Left cardiac atrium (tissue), 4 donors: Measurements from ENCODE around the gene MBD2. TPM values are rescaled to one million over a fixed set of nuclear protein-coding genes. Genes with fewer than 3 reads are reported as not detected.
"Not testable (repeated sequence)": the region's sequence is repeated elsewhere in the genome, so short reads cannot be mapped to it uniquely, and the experiment has no call there.

Experiments
- ATAC-seq, 2 donors: fragments of 200-7000 bp; cut with Tn5 transposase; one replicate each; pipeline ENCODE4 v1.9.1; 2020; ENCODE audit warnings: mild to moderate bottlenecking in 2 of 2, moderate library complexity in 2 of 2
- DNase-seq: peaks from one replicate; pipeline ENCODE4 v3.0.0-alpha.2; 2020
- intact Hi-C, 2 donors: fragments of 100-400 bp; cut with DNase I; formaldehyde crosslinking; loops; one replicate each; pipeline versions ENCODE4 v1.14.1 to v1.15.1; 2022 to 2023
- total RNA-seq, 2 donors: library from RNA; stranded (reverse); fragmentation: NEBNext Ultra II Directional; extraction: Animal tissue kit (Norgen Biotek cat#: 25700); gene quantifications; one replicate each; pipeline ENCODE4 v1.2.1, GENCODE V29; 2021
- donor health status: DM: no; HTN: yes; CAD: no.
- donor health status: DM: no; HTN: yes; CAD: no; lungs with severe emphysema.
- donor health status: DM: yes; HTN: yes; CAD: no.
- donor health status: Dilated cardiomyopathy.

The MBD2 gene
- total RNA-seq, 2 donors from 2014 or later = 69.9 to 73.4 TPM

- no peak for DNase-seq
- ATAC-seq = peak; percentile 41 to 70
- intact Hi-C loops = loop anchor here in 1 of 2 donors (5.0 to 10.0 kb wide), 2 partner anchors 431 to 563 kb away; no protein-coding TSS in a partner anchor
Observed at GRCh38 chr18:54127759-54128378, 96.6 kb downstream of the MBD2 start.

GRCh38 chr18:54125429-54125828 lies 99.0 kb downstream of the MBD2 start:
- DNase-seq (no peak), ATAC-seq (no peak)
- intact Hi-C loops = loop anchor here in 1 of 2 donors (5.0 to 10.0 kb wide), 2 partner anchors 428 to 561 kb away; no protein-coding TSS in a partner anchor

- not testable (repeated sequence) for ATAC-seq, DNase-seq
- intact Hi-C loops = loop anchor here in 1 of 2 donors (10.0 kb wide), 1 partner anchor 559 kb away; no protein-coding TSS in a partner anchor
Observed at GRCh38 chr18:54123720-54124440, 100.6 kb downstream of the MBD2 start.

- ATAC-seq (peak; percentile 73), DNase-seq (no peak)
- intact Hi-C loops = loop anchor here (1.0 to 10.0 kb wide), 3 partner anchors 421 to 555 kb away; no protein-coding TSS in a partner anchor
Observed at GRCh38 chr18:54119524-54120019, 104.9 kb downstream of the MBD2 start.

- ATAC-seq (no peak), DNase-seq (no peak)
- intact Hi-C loops = loop anchor here in 1 of 2 donors (5.0 kb wide), 1 partner anchor 551 kb away; no protein-coding TSS in a partner anchor
Observed at GRCh38 chr18:54117853-54118773, 106.4 kb downstream of the MBD2 start.

- DNase-seq (no peak), ATAC-seq (no peak)
- intact Hi-C loops = loop anchor here in 1 of 2 donors (5.0 kb wide), 1 partner anchor 549 kb away; no protein-coding TSS in a partner anchor
Observed at GRCh38 chr18:54116541-54117257, 107.8 kb downstream of the MBD2 start.

GRCh38 chr18:54112356-54112755 lies 112.1 kb downstream of the MBD2 start:
- DNase-seq (no peak), ATAC-seq (no peak)
- intact Hi-C loops = no loop called here

GRCh38 chr18:54109131-54109683 lies 115.3 kb downstream of the MBD2 start:
- DNase-seq (no peak), ATAC-seq (no peak)
- intact Hi-C loops = no loop called here

GRCh38 chr18:54102123-54102522 lies 122.3 kb downstream of the MBD2 start:
- no peak for ATAC-seq
- intact Hi-C loops = no loop called here
- no peak for DNase-seq

Other genes with a start within 250 kb of the MBD2 start
- gene POLI, start 44.8 kb upstream of the MBD2 start, total RNA-seq = 10 to 100 TPM; 18.7 to 20.1 TPM
- not detected for gene STARD6, start 133.2 kb upstream of the MBD2 start, total RNA-seq
- gene C18orf54, start 133.2 kb upstream of the MBD2 start, total RNA-seq = 1 to 10 TPM in 1 of 2 donors, under 1 TPM in 1; 0.68 to 2.0 TPM